ENCODE measurements around the gene PGM2L1.
A peak's percentile ranks its signal among the peaks of the same experiment; 100 is the strongest.
"Not testable (repeated sequence)": the region's sequence is repeated elsewhere in the genome, so short reads cannot be mapped to it uniquely, and the experiment has no call there.

The PGM2L1 gene

GRCh38 chr11:74397501-74398243 lies 561 bp downstream of the PGM2L1 start:
- DNase-seq: peak; percentile 32

DNA sequence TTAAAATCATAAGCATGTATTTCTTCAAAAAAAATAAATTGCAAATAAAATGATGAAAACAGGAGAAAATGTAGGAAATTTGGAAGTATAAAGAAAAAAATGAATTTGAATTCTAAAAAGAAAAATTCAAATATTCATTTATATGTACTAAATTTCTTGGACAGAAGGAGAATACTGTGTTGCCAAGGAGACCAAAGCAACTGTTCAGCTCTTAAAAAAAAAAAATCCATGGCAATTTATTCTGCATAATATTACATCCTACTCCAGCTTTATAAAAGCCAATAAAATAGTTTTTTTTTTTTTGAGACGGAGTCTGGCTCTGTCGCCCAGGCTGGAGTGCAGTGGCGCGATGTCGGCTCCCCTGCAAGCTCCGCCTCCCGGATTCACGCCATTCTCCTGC lies 6.0 kb downstream of the PGM2L1 start:
- no peak for DNase-seq

DNA sequence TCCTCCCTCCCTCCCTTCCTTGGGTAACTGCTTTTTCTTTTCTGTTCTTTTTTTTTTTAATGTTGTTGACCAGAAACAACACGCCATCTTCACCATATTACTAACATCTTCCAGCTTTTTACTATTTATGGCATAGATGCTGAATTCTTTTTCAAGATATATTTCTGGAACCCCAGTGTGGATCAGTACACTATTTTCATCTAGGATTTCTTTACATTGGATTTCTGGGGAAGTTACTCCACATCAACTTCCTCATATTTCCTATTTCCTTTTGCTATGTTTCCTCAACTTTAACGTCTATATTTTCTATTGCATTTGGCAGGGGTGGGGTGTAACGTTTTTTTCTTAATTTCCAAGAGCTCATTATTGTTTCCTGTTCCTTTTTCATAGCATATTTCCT lies 7.0 kb downstream of the PGM2L1 start:
- no peak for DNase-seq

DNA sequence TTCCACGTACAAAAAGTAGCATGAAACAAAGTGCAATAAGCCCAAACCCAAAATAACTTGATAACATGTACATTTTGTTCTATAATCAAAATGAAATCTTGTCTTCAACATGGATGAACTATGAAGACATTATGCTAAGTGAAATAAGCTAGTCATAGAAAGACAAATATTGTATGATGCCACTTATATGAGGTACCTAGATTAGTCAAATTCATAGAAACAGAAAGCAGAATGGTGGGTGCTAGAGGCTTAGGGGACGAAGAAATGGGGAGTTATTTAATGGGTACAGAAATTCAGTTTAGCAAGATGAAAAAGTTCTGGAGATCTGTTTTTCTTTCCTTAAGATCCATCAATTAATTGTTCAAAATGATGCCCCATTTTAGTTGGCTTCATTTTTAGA lies 7.5 kb downstream of the PGM2L1 start:
- DNase-seq: no peak

GRCh38 chr11:74388678-74389327 lies 9.4 kb downstream of the PGM2L1 start:
- DNase-seq: peak; percentile 72

- no peak for DNase-seq
Measured at GRCh38 chr11:74384641-74385040, 13.6 kb downstream of the PGM2L1 start.

GRCh38 chr11:74380746-74381439 lies 17.3 kb downstream of the PGM2L1 start:
- DNase-seq: no peak

- DNase-seq: no peak
Measured at GRCh38 chr11:74377689-74378088, 20.5 kb downstream of the PGM2L1 start.

DNA sequence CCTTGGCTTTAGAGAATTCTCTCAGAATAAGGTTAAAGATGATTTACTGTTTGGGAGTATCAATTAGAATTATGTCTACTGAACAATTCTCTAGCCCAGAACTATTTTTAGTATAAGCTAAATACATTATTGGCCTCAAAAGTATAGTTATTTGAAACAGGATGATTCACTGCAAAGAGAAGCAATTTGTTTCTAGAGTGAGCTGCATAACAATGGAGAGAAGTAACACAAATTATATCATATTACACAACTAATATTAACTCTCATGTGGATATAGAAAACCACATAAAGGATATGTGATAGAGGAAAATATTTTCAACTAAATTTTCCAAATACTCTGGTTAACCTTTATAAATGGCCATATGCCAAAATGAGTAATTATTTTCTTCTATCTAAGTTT lies 24.9 kb downstream of the PGM2L1 start:
- DNase-seq: no peak

GRCh38 chr11:74371269-74372052 lies 26.8 kb downstream of the PGM2L1 start:
- DNase-seq: no peak

GRCh38 chr11:74370123-74370522 lies 28.1 kb downstream of the PGM2L1 start:
- no peak for DNase-seq

- no peak for DNase-seq
Measured at GRCh38 chr11:74367881-74368280, 30.4 kb downstream of the PGM2L1 start.

GRCh38 chr11:74366576-74366975 lies 31.7 kb downstream of the PGM2L1 start:
- no peak for DNase-seq

DNA sequence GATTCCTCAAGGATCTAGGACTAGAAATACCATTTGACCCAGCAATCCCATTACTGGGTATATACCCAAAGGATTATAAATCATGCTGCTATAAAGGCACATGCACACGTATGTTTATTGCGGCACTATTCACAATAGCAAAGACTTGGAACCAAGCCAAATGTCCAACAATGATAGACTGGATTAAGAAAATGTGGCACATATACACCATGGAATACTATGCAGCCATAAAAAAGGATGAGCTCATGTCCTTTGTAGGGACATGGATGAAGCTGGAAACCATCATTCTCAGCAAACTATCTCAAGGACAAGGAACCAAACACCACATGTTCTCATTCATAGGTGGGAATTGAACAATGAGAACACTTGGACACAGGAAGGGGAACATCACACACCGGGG lies 32.4 kb downstream of the PGM2L1 start:
- DNase-seq: not testable (repeated sequence)

DNA sequence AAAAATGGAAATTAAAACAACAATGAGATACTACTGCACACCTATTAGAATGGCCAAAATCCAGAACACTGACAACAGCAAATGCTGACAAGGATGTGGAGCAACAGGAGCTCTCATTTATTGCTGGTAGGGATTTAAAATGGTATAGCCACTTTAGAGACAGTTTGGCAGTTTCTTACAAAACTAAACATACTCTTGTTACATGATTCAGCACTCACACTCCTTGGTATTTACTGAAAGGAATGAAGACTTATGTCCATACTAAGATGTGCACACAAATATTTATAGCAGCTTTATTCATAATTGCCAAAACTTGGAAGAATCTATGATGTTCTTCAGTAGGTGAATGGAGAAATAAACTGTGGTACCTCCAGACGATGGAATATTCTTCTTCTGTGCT lies 40.8 kb downstream of the PGM2L1 start:
- DNase-seq: no peak

DNA sequence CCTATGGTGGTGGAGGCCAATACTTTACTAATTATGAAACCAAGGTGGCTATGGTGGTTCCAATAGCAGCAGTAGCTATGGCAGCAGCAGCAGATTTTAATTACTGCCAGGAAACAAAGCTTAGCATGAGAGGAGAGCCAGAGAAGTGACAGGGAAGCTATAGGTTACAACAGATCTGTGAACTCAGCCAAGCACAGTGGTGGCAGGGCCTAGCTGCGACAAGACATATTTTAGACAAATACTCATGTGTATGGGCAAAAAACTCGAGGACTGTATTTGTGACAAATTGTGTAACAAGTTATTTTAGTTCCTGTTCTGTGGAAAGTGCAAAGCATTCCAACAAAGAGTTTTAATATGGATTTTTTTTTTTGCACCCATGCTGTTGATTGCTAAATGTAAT lies 42.6 kb downstream of the PGM2L1 start:
- DNase-seq: no peak

- DNase-seq: no peak
Measured at GRCh38 chr11:74354036-74354435, 44.2 kb downstream of the PGM2L1 start.

- no peak for DNase-seq
Measured at GRCh38 chr11:74347381-74347780, 50.9 kb downstream of the PGM2L1 start.

GRCh38 chr11:74345420-74345819 lies 52.8 kb downstream of the PGM2L1 start:
- no peak for DNase-seq

DNA sequence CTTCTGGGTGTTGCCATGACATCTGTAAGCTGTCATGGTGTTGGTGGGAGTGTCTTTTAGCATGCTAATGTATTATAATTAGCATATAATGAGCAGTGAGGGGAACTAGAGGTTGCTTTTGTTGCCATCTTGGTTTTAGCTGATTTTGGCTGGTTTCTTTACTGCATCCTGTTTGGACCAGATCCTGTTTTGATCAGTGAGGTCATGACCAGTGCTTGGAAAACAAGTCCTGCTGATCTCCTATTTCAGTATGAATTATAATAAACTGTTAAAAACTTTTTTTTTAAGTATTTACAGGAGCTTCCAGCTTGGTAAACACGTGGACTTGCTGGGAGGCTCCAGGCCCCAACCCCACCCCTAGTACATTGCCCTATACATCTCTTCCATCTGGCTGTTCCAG lies 56.3 kb downstream of the PGM2L1 start:
- no peak for DNase-seq

GRCh38 chr11:74339619-74340018 lies 58.6 kb downstream of the PGM2L1 start:
- no peak for DNase-seq

DNA sequence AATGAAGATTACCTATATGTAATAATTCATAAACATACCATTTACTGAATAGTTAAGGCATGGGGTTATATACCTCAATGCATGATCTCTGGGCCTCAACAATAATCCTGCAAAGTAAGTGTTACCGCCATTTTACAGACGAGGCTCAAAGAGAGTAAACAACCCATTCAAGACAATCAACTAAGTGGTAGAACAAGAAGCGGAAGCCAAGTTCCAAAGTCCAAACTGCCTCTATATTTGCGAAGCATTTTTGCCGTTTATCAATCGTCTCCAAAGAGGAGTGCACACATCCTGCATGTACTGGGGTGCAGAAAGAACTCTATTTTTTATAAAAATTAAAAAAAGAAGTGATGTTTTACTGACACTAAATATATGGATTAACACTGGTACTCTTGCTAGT lies 59.3 kb downstream of the PGM2L1 start:
- DNase-seq: no peak

GRCh38 chr11:74333193-74333592 lies 65.0 kb downstream of the PGM2L1 start:
- no peak for DNase-seq

All from KG1 (cell line).